Pancreas (tissue), 10 donors: ENCODE results near the gene UCKL1. TPM values are rescaled to one million over a fixed set of nuclear protein-coding genes. Genes with fewer than 3 reads are reported as not detected.

ENCODE experiments used
- ATAC-seq, 4 donors: fragments of 200-7000 bp; cut with Tn5 transposase; one replicate each; pipeline versions ENCODE4 v1.8.0 to v1.9.1; 2020; ENCODE audit warnings: mild to moderate bottlenecking in 4 of 4, moderate library complexity in 4 of 4
- DNase-seq, 6 donors: peaks; one replicate each; pipeline ENCODE4 v3.0.0-alpha.2; 2020
- FAIRE-seq: peaks from 2 replicates; lab custom pipeline; 2012; peaks lifted over from hg19 to GRCh38; lab: Jason Lieb, UNC
- H3K27ac ChIP-seq, 4 donors: fragments of 200-600 bp; sonication (generic); 1 replicate in 3 of 4; 2 replicates in 1 of 4; pipeline versions ENCODE4 v1.5.0 to v1.8.0; 2020
- H3K27me3 ChIP-seq, 4 donors: fragments of 200-600 bp; one replicate each; pipeline ENCODE4 v1.8.0; 2021
- H3K36me3 ChIP-seq, 3 donors: fragments of 200-600 bp; sonication (generic) in 1 of 3; one replicate each; pipeline versions ENCODE4 v1.5.0 to v1.8.0; 2020 to 2021
- H3K4me1 ChIP-seq, 3 donors: fragments of 200-600 bp; one replicate each; pipeline ENCODE4 v1.8.0; 2021
- H3K4me3 ChIP-seq, 4 donors: fragments of 200-600 bp; sonication (generic) in 2 of 4; one replicate each; pipeline versions ENCODE4 v1.5.0 to v1.8.0; 2020 to 2021
- H3K9me3 ChIP-seq, 4 donors: fragments of 200-600 bp; one replicate each; pipeline ENCODE4 v1.8.0; 2021
- CTCF ChIP-seq, 4 donors: fragments of 200-600 bp; sonication (generic) in 3 of 4; IDR thresholded peaks; one replicate each; pipeline versions ENCODE4 v1.5.0 to v1.8.0; 2021; ENCODE audit warnings: antibody characterized with exemption in 4 of 4
- WGBS, 2 donors: extraction: QIAGEN DNeasy Blood & Tissue Kit; methylation state at CpG; one replicate each; pipeline ENCODE4 v1.1.7; 2013; 5-methylcytosine and 5-hydroxymethylcytosine counted together
- intact Hi-C, 3 donors: fragments of 100-400 bp; cut with DNase I; formaldehyde crosslinking; loops; one replicate each; pipeline versions ENCODE4 v1.11.1 to v1.14.2; 2022
- polyA plus RNA-seq, 2 donors: library from polyadenylated mRNA; stranded (reverse); fragments of 200-250 nt; gene quantifications; one replicate each; pipeline ENCODE4 v1.2.3, GENCODE V29; 2013
- total RNA-seq, 6 donors: library from RNA; stranded (reverse); fragmentation: NEBNext Ultra II Directional in 4 of 6; extraction: Animal tissue kit (Norgen Biotek cat#: 25700) in 4 of 6; gene quantifications; one replicate each; pipeline versions ENCODE4 v1.2.1 to v1.2.4, GENCODE V29; 2021 to 2023
- donor health status: healthy with polysubstance abuse.
- donor health status: DM: no; HTN: no; CAD: no; lungs with moderate emphysema.
- donor health status: DM: no; HTN: no; CAD: no.
- donor health status: control.
- donor health status: control.
- donor health status: Bipolar disorder and iron deficiency.
- donor health status: DM: yes; HTN: yes; CAD: no.
- donor health status: DM: no; HTN: no; CAD: no.
- donor health status: DM: no; HTN: no; CAD: no.
- donor health status: DM: yes; HTN: yes; CAD: no.

The UCKL1 gene
- total and polyA plus RNA-seq, 8 donors, result 13.9 to 84.7 (median 18.1) TPM

GRCh38 chr20:63967330-63968135 is 11.3 kb upstream of the UCKL1 start:
- ATAC-seq, result no peak
- Histone ChIP-seq H3K36me3 (peaks cover 0 to 17% (median 5%) of the 10 kb centered on the region in 3 donors), H3K27ac (no peak overlapping the region), H3K4me1 (peaks cover 0 to 7% (median 0%) of the 10 kb centered on the region in 3 donors), H3K4me3 (no peak overlapping the region), H3K27me3 (no peaks in the 10 kb centered on the region), H3K9me3 (no peaks in the 10 kb centered on the region)
- 91 to 95% methylated on average over 27 to 28 of the region's 28 CpGs for WGBS, 2 donors
- no peak for TF ChIP-seq CTCF (IDR thresholded peaks at IDR 0.05)
- intact Hi-C loops, result loop anchor here in 1 of 3 donors (10.0 kb wide), 1 partner anchor 423 kb away; the partner anchor contains the start of gene SRMS
- no peak for FAIRE-seq
- peak in 2 of 6 donors; percentile 30 to 74 for DNase-seq

GRCh38 chr20:63966944-63967322 is 10.7 kb upstream of the UCKL1 start:
- peak in 2 of 6 donors; percentile 38 to 63 for DNase-seq

GRCh38 chr20:63966172-63966943 is 10.1 kb upstream of the UCKL1 start:
- H3K36me3 ChIP-seq, result peaks cover 0 to 29% (median 11%) of the 10 kb centered on the region in 3 donors
- no peaks in the 10 kb centered on the region for H3K27me3 ChIP-seq
- DNase-seq (peak in 2 of 6 donors; percentile 35 to 72), FAIRE-seq (no peak), ATAC-seq (no peak)
- no peaks in the 10 kb centered on the region for H3K9me3 ChIP-seq
- TF ChIP-seq CTCF (IDR thresholded peaks at IDR 0.05), result no peak
- no peak overlapping the region for H3K27ac ChIP-seq
- no peak overlapping the region for H3K4me3 ChIP-seq
- WGBS, 2 donors, result 93 to 98% methylated on average over 27 of the region's 27 CpGs
- intact Hi-C loops, result loop anchor here in 1 of 3 donors (10.0 kb wide), 1 partner anchor 422 kb away; the partner anchor contains the start of gene SRMS
- H3K4me1 ChIP-seq, result peaks cover 0 to 7% (median 0%) of the 10 kb centered on the region in 3 donors

More at GRCh38 chr20:63966944-63967322, 10.7 kb upstream of the UCKL1 start:
- H3K36me3 ChIP-seq, result peaks cover 0 to 23% (median 11%) of the 10 kb centered on the region in 3 donors
- peaks cover 0 to 7% (median 0%) of the 10 kb centered on the region in 3 donors for H3K4me1 ChIP-seq
- no peak for TF ChIP-seq CTCF (IDR thresholded peaks at IDR 0.05)
- H3K4me3 ChIP-seq, result no peak overlapping the region
- no peak for FAIRE-seq
- intact Hi-C loops, result loop anchor here in 1 of 3 donors (10.0 kb wide), 1 partner anchor 422 kb away; the partner anchor contains the start of gene SRMS
- H3K9me3 ChIP-seq, result no peaks in the 10 kb centered on the region
- no peak for ATAC-seq
- 92 to 96% methylated on average over 13 of the region's 13 CpGs for WGBS, 2 donors
- H3K27me3 ChIP-seq, result no peaks in the 10 kb centered on the region
- H3K27ac ChIP-seq, result no peak overlapping the region

GRCh38 chr20:63964412-63964811 is 8.2 kb upstream of the UCKL1 start:
- WGBS, 2 donors, result 95 to 97% methylated on average over 16 of the region's 16 CpGs
- TF ChIP-seq CTCF (IDR thresholded peaks at IDR 0.05), result no peak
- H3K36me3 ChIP-seq, result peaks cover 0 to 36% (median 11%) of the 10 kb centered on the region in 3 donors
- H3K4me3 ChIP-seq, result no peak overlapping the region
- DNase-seq (peak in 2 of 6 donors; percentile 52 to 70), FAIRE-seq (no peak), ATAC-seq (no peak)
- H3K27ac ChIP-seq, result no peak overlapping the region
- peaks cover 0 to 5% (median 0%) of the 10 kb centered on the region in 3 donors for H3K4me1 ChIP-seq
- no peaks in the 10 kb centered on the region for H3K27me3 ChIP-seq
- no peaks in the 10 kb centered on the region for H3K9me3 ChIP-seq
- intact Hi-C loops, result loop anchor here in 1 of 3 donors (10.0 kb wide), 1 partner anchor 420 kb away; the partner anchor contains the start of gene SRMS
